Ishikawa (cell line): ENCODE data around the gene IRX3.

Source experiments
- CEBPB ChIP-seq: IDR thresholded peaks from 2 replicates; pipeline ENCODE4 v1.6.1; 2012
- CREB1 ChIP-seq: IDR thresholded peaks from 2 replicates; pipeline ENCODE4 v1.6.1; 2012; ENCODE audit warnings: low read depth
- EGR1 ChIP-seq: IDR thresholded peaks from 2 replicates; pipeline ENCODE4 v1.6.1; 2012
- EP300 ChIP-seq: IDR thresholded peaks from 2 replicates; pipeline ENCODE4 v1.6.1; 2012; ENCODE audit warnings: borderline replicate concordance
- FOXM1 ChIP-seq: IDR thresholded peaks from 2 replicates; pipeline ENCODE4 v1.6.1; 2012; ENCODE audit warnings: low read depth, borderline replicate concordance
- MAX ChIP-seq: IDR thresholded peaks from 2 replicates; pipeline ENCODE4 v1.6.1; 2012
- NFIC ChIP-seq: IDR thresholded peaks from 2 replicates; pipeline ENCODE4 v1.6.1; 2012
- RAD21 ChIP-seq: IDR thresholded peaks from 2 replicates; pipeline ENCODE4 v1.6.1; 2012; ENCODE audit warnings: low read depth
- REST ChIP-seq: IDR thresholded peaks from 2 replicates; pipeline ENCODE4 v1.6.1; 2012; ENCODE audit warnings: low read depth, mild to moderate bottlenecking
- TAF1 ChIP-seq: IDR thresholded peaks from 2 replicates; pipeline ENCODE4 v1.6.1; 2012; ENCODE audit warnings: low read depth, mild to moderate bottlenecking
- TCF12 ChIP-seq: IDR thresholded peaks from 2 replicates; pipeline ENCODE4 v1.6.1; 2012; ENCODE audit warnings: low read depth
- TEAD4 ChIP-seq: IDR thresholded peaks from 2 replicates; pipeline ENCODE4 v1.6.1; 2012
- YY1 ChIP-seq: IDR thresholded peaks from 2 replicates; pipeline ENCODE4 v1.6.1; 2012; ENCODE audit warnings: low read depth
- ZBTB7A ChIP-seq: IDR thresholded peaks from 2 replicates; pipeline ENCODE4 v1.6.1; 2012; ENCODE audit warnings: low read depth
- TF ChIP-seq, protein P1 (sequence below): IDR thresholded peaks from 2 replicates; pipeline ENCODE4 v1.6.1; 2012

The IRX3 gene

GRCh38 chr16:54281535-54282201 is 4.9 kb downstream of the IRX3 start:
- no peak for TF ChIP-seq MAX
- TF ChIP-seq, protein P1, sequence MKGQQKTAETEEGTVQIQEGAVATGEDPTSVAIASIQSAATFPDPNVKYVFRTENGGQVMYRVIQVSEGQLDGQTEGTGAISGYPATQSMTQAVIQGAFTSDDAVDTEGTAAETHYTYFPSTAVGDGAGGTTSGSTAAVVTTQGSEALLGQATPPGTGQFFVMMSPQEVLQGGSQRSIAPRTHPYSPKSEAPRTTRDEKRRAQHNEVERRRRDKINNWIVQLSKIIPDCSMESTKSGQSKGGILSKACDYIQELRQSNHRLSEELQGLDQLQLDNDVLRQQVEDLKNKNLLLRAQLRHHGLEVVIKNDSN: no peak
- TF ChIP-seq YY1: no peak
- no peak for TF ChIP-seq NFIC
- no peak for TF ChIP-seq RAD21
- no peak for TF ChIP-seq EP300
- TF ChIP-seq TEAD4: no peak
- TF ChIP-seq ZBTB7A: no peak
- no peak for TF ChIP-seq TCF12
- no peak for TF ChIP-seq EGR1
- no peak for TF ChIP-seq CEBPB
- TF ChIP-seq REST: no peak
- no peak for TF ChIP-seq FOXM1
- TF ChIP-seq CREB1: no peak
- no peak for TF ChIP-seq TAF1

DNA sequence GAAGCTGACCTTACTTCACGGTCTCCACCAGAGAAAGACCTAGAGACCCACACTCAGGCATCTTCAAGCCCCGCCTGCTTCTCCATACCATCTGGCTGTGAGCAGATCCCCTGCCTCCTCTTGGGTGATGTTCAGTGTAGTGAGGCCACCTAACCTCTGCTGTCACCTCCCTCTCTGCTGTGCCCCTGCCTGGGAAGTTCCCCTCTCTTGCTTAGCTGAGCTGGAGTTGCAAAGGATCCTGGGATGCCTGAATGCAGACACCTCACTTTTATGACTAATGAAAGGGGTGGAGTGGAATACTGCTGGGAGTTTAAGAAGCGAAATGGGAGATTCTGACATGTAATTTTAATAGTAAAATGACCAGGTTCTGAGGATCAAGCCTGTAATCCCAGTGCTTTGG is 5.8 kb downstream of the IRX3 start:
- no peak for TF ChIP-seq TEAD4
- TF ChIP-seq, protein P1: no peak
- no peak for TF ChIP-seq REST
- TF ChIP-seq FOXM1: no peak
- no peak for TF ChIP-seq TCF12
- no peak for TF ChIP-seq EP300
- TF ChIP-seq YY1: no peak
- TF ChIP-seq EGR1: no peak
- no peak for TF ChIP-seq NFIC
- no peak for TF ChIP-seq ZBTB7A
- TF ChIP-seq TAF1: no peak
- TF ChIP-seq MAX: no peak
- no peak for TF ChIP-seq CREB1
- TF ChIP-seq CEBPB: no peak
- no peak for TF ChIP-seq RAD21

DNA sequence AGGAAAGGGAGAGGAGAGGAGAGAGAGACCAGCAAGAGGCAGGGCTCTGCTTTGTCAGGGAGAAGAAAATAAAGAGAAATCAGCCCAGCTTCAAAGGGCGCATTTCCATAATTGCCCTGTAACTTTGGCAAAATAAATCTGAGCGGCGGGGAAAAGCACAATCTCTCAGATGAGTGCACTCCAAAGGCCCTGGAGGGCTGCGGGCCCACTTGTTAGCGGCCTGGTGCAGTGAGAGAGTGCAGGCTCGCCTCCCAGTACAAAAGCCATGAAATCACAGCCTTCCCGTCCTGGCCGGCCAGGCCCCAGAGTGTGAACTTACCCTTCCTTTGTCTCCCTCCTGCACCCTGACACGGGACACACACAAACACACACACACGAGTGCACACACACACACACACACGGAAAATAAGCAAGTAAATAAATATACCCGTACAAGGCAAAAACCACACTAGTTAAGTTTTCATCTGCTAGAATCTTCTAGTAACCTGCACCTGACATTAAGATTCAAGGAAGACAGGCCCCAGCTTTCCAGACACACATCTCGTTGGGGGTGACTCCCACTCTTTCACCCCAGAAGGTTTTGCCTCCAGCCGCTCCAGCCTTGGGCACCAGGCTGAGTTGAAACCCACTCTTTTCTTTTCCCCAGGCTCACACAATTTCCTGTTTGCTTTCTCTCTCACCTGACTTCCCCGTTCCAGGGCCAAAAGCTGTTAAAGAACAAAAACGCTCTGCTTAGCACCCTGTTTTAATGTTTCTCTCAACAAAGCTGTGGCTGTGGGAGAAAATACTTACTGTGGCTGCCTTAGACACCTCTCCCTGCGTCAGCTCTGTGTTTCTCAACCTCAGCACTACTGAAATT is 8.5 kb downstream of the IRX3 start:
- TF ChIP-seq NFIC: no peak
- no peak for TF ChIP-seq TEAD4
- TF ChIP-seq REST: no peak
- no peak for TF ChIP-seq FOXM1
- TF ChIP-seq EP300: no peak
- TF ChIP-seq, protein P1: no peak
- TF ChIP-seq ZBTB7A: no peak
- TF ChIP-seq CREB1: no peak
- TF ChIP-seq TAF1: no peak
- no peak for TF ChIP-seq EGR1
- TF ChIP-seq TCF12: no peak
- no peak for TF ChIP-seq CEBPB
- TF ChIP-seq RAD21: no peak
- TF ChIP-seq YY1: no peak
- no peak for TF ChIP-seq MAX
